ENCODE measurements around the gene SAP30.

GRCh38 chr4:173426064-173426463, 55.3 kb downstream of the SAP30 start:
- TF ChIP-seq CTCF (IDR thresholded peaks at IDR 0.05) (no peak), ZFX (IDR thresholded peaks at IDR 0.05; ENCODE audit: borderline replicate concordance) (no peak)

All from 22Rv1 (cell line).